ENCODE results near the gene CAMK1.

DNA sequence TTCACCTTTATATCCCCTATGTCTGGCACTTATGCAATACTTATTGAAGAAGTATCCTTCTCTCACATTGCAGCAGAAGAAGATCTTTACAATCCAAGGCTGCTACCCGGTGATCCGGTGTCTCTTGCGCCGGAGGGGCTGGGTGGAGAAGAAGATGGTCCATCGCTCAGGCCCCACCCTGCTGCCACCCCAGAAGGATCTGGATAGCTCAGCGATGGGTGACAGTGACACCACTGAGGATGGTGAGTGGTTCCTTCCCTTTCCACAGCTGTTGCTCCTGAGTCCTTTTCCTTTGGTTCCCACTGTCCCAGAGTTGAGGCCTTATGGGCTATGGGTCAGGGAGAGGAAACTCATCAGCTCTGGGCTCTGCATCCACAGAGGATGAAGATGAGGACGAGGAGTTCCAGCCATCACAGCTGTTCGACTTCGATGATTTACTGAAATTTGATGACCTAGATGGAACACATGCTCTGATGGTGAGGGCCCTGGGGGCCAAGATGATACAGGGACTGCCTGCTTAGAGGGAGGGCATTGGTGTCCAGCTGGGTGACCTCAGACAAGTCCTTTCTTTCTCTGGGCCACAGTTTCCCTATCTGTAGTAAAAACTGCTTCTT, 43.2 kb upstream of the CAMK1 start:
- TF ChIP-seq YY1 (IDR thresholded peaks at IDR 0.05; ENCODE audit: insufficient read depth, insufficient read length) = no peak
- TF ChIP-seq ZNF274 (IDR thresholded peaks at IDR 0.05; ENCODE audit: low read depth, low read length) = no peak
- TF ChIP-seq SUZ12 (IDR thresholded peaks at IDR 0.05; ENCODE audit: extremely low read depth, insufficient read depth, insufficient read length) = no peak
